ENCODE results near the gene AHDC1.

DNA sequence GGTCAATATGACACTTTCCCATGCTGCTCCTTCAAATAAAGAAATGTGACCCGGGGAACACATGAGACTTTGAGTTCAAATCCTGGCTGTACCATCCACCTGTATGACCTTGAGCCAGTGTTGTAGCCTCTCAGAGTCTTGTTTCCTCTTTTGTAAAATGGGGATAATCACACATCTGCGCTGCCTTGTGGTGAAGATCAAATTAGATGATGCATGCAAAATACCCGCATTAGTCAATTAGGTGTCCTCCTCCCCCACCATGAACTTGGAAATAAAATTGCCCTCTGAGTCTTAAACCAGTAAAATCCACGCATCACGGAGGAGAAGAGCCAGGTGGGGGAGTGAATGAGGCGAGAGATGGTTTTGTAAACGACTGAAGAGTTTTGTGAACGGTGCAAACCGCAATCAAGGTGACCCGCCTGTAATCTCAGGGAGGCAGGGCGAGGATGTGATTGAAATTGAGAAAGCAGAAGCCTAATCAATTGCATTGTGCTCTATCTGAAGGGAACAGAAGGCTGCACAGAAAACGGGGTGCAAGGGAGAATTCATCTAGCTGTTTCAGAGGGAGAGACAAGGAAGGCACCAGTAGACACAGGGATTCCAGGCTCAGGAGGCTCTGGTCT, 5.8 kb upstream of the AHDC1 start:
- TF ChIP-seq, protein P1, sequence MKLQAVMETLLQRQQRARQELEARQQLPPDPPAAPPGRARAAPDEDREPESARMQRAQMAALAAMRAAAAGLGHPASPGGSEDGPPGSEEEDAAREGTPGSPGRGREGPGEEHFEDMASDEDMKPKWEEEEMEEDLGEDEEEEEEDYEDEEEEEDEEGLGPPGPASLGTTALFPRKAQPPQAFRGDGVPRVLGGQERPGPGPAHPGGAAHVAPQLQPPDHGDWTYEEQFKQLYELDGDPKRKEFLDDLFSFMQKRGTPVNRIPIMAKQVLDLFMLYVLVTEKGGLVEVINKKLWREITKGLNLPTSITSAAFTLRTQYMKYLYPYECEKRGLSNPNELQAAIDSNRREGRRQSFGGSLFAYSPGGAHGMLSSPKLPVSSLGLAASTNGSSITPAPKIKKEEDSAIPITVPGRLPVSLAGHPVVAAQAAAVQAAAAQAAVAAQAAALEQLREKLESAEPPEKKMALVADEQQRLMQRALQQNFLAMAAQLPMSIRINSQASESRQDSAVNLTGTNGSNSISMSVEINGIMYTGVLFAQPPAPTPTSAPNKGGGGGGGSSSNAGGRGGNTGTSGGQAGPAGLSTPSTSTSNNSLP (IDR thresholded peaks at IDR 0.05; ENCODE audit: low read depth, low read length), result no peak
- TF ChIP-seq USF2 (IDR thresholded peaks at IDR 0.05; ENCODE audit: low read depth, low read length) (no peak), USF2 (CRISPR knock-in tag; IDR thresholded peaks at IDR 0.05; ENCODE audit: borderline replicate concordance) (no peak), GABPA (IDR thresholded peaks at IDR 0.05; ENCODE audit: low read depth, low read length) (no peak), GABPA (CRISPR knock-in tag; IDR thresholded peaks at IDR 0.05; ENCODE audit: low read depth) (no peak), ARNTL (CRISPR knock-in tag; IDR thresholded peaks at IDR 0.05) (no peak), HOXA5 (CRISPR knock-in tag; IDR thresholded peaks at IDR 0.05) (no peak), ZNF563 (CRISPR knock-in tag; IDR thresholded peaks at IDR 0.05) (no peak), KMT2A (CRISPR knock-in tag; IDR thresholded peaks at IDR 0.05) (no peak), ZNF264 (CRISPR knock-in tag; IDR thresholded peaks at IDR 0.05) (no peak)
- TF ChIP-seq, protein P2, sequence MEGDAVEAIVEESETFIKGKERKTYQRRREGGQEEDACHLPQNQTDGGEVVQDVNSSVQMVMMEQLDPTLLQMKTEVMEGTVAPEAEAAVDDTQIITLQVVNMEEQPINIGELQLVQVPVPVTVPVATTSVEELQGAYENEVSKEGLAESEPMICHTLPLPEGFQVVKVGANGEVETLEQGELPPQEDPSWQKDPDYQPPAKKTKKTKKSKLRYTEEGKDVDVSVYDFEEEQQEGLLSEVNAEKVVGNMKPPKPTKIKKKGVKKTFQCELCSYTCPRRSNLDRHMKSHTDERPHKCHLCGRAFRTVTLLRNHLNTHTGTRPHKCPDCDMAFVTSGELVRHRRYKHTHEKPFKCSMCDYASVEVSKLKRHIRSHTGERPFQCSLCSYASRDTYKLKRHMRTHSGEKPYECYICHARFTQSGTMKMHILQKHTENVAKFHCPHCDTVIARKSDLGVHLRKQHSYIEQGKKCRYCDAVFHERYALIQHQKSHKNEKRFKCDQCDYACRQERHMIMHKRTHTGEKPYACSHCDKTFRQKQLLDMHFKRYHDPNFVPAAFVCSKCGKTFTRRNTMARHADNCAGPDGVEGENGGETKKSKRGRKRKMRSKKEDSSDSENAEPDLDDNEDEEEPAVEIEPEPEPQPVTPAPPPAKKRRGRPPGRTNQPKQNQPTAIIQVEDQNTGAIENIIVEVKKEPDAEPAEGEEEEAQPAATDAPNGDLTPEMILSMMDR (CRISPR knock-in tag; IDR thresholded peaks at IDR 0.05), result no peak
- TF ChIP-seq, protein P3, sequence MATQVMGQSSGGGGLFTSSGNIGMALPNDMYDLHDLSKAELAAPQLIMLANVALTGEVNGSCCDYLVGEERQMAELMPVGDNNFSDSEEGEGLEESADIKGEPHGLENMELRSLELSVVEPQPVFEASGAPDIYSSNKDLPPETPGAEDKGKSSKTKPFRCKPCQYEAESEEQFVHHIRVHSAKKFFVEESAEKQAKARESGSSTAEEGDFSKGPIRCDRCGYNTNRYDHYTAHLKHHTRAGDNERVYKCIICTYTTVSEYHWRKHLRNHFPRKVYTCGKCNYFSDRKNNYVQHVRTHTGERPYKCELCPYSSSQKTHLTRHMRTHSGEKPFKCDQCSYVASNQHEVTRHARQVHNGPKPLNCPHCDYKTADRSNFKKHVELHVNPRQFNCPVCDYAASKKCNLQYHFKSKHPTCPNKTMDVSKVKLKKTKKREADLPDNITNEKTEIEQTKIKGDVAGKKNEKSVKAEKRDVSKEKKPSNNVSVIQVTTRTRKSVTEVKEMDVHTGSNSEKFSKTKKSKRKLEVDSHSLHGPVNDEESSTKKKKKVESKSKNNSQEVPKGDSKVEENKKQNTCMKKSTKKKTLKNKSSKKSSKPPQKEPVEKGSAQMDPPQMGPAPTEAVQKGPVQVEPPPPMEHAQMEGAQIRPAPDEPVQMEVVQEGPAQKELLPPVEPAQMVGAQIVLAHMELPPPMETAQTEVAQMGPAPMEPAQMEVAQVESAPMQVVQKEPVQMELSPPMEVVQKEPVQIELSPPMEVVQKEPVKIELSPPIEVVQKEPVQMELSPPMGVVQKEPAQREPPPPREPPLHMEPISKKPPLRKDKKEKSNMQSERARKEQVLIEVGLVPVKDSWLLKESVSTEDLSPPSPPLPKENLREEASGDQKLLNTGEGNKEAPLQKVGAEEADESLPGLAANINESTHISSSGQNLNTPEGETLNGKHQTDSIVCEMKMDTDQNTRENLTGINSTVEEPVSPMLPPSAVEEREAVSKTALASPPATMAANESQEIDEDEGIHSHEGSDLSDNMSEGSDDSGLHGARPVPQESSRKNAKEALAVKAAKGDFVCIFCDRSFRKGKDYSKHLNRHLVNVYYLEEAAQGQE (IDR thresholded peaks at IDR 0.05; ENCODE audit: borderline replicate concordance in 1 of 2, low read depth in 1 of 2, low read length in 2 of 2), result no peak

Measured in HepG2 (cell line).